Sigmoid colon (tissue), 7 donors: ENCODE results near the gene ATG13. TPM values are rescaled to one million over a fixed set of nuclear protein-coding genes. Genes with fewer than 3 reads are reported as not detected.
A peak's percentile ranks its signal among the peaks of the same experiment; 100 is the strongest.
"Not testable (repeated sequence)": the region's sequence is repeated elsewhere in the genome, so short reads cannot be mapped to it uniquely, and the experiment has no call there.

Experiments used
- DNase-seq: peaks from one replicate; pipeline ENCODE4 v3.0.0-alpha.2; 2019
- H3K27ac ChIP-seq, 4 donors: fragments of 200-600 bp; sonication (generic); one replicate each; pipeline ENCODE4 v1.5.1; 2016 to 2019; ENCODE audit warnings: mild to moderate bottlenecking in 1 of 4
- H3K27me3 ChIP-seq, 3 donors: fragments of 200-600 bp; sonication (generic); one replicate each; pipeline ENCODE4 v1.5.1; 2019; ENCODE audit warnings: mild to moderate bottlenecking in 1 of 3
- H3K36me3 ChIP-seq, 4 donors: fragments of 200-600 bp; sonication (generic); one replicate each; pipeline ENCODE4 v1.5.1; 2016 to 2019
- H3K4me1 ChIP-seq, 4 donors: fragments of 200-600 bp; sonication (generic); one replicate each; pipeline ENCODE4 v1.5.1; 2017 to 2019
- H3K4me3 ChIP-seq, 4 donors: fragments of 200-600 bp; sonication (generic); one replicate each; pipeline ENCODE4 v1.5.1; 2017 to 2019; ENCODE audit warnings: mild to moderate bottlenecking in 2 of 4, moderate library complexity in 1 of 4
- H3K9me3 ChIP-seq, 4 donors: fragments of 200-600 bp in 3 of 4; sonication (generic) in 3 of 4; one replicate each; pipeline versions ENCODE4 v1.5.1 to v1.6.1; 2013 to 2019
- EP300 ChIP-seq, 4 donors: sonication (generic); formaldehyde crosslinking; IDR thresholded peaks; one replicate each; pipeline ENCODE4 v1.6.1; 2017; ENCODE audit warnings: antibody characterized with exemption in 4 of 4
- POLR2A ChIP-seq, 2 donors: fragments of 450-650 bp; IDR thresholded peaks; one replicate each; pipeline ENCODE4 v1.6.1; 2016; ENCODE audit warnings: antibody characterized with exemption in 2 of 2, mild to moderate bottlenecking in 2 of 2, moderate library complexity in 2 of 2
- POLR2AphosphoS5 ChIP-seq, 4 donors: sonication (generic); formaldehyde crosslinking; IDR thresholded peaks; one replicate each; pipeline ENCODE4 v1.6.1; 2017; ENCODE audit warnings: antibody characterized with exemption in 4 of 4
- WGBS, 2 donors: extraction: QIAGEN DNeasy Blood & Tissue Kit; methylation state at CpG; one replicate each; pipeline ENCODE4 v1.1.7; 2013; 5-methylcytosine and 5-hydroxymethylcytosine counted together
- intact Hi-C: fragments of 100-400 bp; cut with DNase I; formaldehyde crosslinking; loops from one replicate; pipeline ENCODE4 v1.15.1; 2023
- polyA plus RNA-seq, 3 donors: library from polyadenylated mRNA; stranded (reverse); fragments of 200-250 nt; gene quantifications; one replicate each; pipeline ENCODE4 v1.2.3, GENCODE V29; 2013
- total RNA-seq, 4 donors: library from RNA; depleted of rRNA; stranded (reverse); fragments of >200 nt; gene quantifications; one replicate each; pipeline ENCODE4 v1.1.0, GENCODE V29; 2016
- TF ChIP-seq, protein P1 (sequence below), 4 experiments: fragments of 450-650 bp in 3 of 4; fragments of 200-600 bp in 1 of 4; IDR thresholded peaks; one replicate each; pipeline ENCODE4 v1.5.1; 2016 to 2019; ENCODE audit warnings: antibody characterized with exemption in 4 of 4, mild to moderate bottlenecking in 3 of 4, moderate library complexity in 2 of 4
- donor health status: healthy with polysubstance abuse.
- donor health status: Bipolar disorder and iron deficiency.
- donor health status: healthy.

ATG13 gene
- total and polyA plus RNA-seq, 7 donors, result 27.6 to 96.4 (median 48.5) TPM

GRCh38 chr11:46700241-46701077 is 83.1 kb downstream of the ATG13 start, which contains the start of the genes ARHGAP1 and ZNF408:
ARHGAP1 (minus strand) TSS chr11:46700619; CDS start chr11:46696107, 4,512 bp downstream.
ZNF408 (plus strand) TSS chr11:46701031; CDS start chr11:46701048, 17 bp downstream.
- intact Hi-C loops, result no loop called here
- Histone ChIP-seq H3K9me3 (no peaks in the 10 kb centered on the region), H3K4me3 (peak within 1 kb of the TSS; percentile 88 to 94 (median 92)), H3K4me1 (peaks cover 2 to 65% (median 60%) of the 10 kb centered on the region in 4 donors), H3K36me3 (peaks cover 22 to 41% (median 31%) of the 10 kb centered on the region in 4 donors), H3K27ac (peak within 1 kb of the TSS; percentile 89 to 96 (median 90)), H3K27me3 (no peaks in the 10 kb centered on the region)
- DNase-seq, result peak; percentile 99
- TF ChIP-seq POLR2AphosphoS5 (IDR thresholded peaks at IDR 0.05), result peak; percentile 67 to 92 (median 88)
- TF ChIP-seq POLR2A (IDR thresholded peaks at IDR 0.05), result peak; percentile 70 to 87
- TF ChIP-seq EP300 (IDR thresholded peaks at IDR 0.05), result no peak
- WGBS, 2 donors, result 1% methylated on average over 44 of the region's 44 CpGs

DNA sequence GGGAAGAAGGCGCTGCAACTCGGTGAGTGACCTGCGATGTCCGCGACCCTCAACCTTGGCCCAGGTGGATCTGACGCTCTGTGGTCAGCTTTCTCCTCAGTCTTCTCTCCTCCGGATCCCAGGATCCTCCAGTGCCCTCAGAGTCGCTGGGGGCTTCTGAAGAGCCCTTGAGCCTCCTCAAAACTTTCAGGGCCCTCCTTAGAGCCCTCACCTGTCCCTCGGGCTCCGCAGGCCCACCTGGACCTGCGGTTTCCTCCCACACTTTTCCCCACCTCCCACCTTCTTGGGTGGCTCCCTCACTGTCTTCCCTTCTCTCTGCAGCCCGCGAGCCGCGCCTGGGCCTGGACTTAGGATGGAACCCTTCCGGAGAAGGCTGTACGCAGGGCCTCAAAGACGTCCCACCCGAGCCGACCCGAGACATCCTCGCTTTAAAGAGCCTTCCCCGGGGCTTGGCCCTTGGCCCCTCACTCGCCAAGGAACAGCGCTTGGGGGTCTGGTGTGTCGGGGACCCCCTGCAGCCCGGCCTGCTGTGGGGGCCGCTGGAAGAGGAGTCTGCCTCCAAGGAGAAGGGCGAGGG is 83.8 kb downstream of the ATG13 start:
- H3K4me1 ChIP-seq, result peaks cover 2 to 58% (median 54%) of the 10 kb centered on the region in 4 donors
- peak overlapping the region; percentile 88 to 94 (median 92) for H3K4me3 ChIP-seq
- WGBS, 2 donors, result 1 to 2% methylated on average over 29 of the region's 29 CpGs
- peaks cover 28 to 43% (median 31%) of the 10 kb centered on the region in 4 donors for H3K36me3 ChIP-seq
- intact Hi-C loops, result no loop called here
- no peaks in the 10 kb centered on the region for H3K9me3 ChIP-seq
- TF ChIP-seq EP300 (IDR thresholded peaks at IDR 0.05) (no peak), POLR2AphosphoS5 (IDR thresholded peaks at IDR 0.05) (no peak), POLR2A (IDR thresholded peaks at IDR 0.05) (no peak)
- TF ChIP-seq, protein P1, sequence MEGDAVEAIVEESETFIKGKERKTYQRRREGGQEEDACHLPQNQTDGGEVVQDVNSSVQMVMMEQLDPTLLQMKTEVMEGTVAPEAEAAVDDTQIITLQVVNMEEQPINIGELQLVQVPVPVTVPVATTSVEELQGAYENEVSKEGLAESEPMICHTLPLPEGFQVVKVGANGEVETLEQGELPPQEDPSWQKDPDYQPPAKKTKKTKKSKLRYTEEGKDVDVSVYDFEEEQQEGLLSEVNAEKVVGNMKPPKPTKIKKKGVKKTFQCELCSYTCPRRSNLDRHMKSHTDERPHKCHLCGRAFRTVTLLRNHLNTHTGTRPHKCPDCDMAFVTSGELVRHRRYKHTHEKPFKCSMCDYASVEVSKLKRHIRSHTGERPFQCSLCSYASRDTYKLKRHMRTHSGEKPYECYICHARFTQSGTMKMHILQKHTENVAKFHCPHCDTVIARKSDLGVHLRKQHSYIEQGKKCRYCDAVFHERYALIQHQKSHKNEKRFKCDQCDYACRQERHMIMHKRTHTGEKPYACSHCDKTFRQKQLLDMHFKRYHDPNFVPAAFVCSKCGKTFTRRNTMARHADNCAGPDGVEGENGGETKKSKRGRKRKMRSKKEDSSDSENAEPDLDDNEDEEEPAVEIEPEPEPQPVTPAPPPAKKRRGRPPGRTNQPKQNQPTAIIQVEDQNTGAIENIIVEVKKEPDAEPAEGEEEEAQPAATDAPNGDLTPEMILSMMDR (IDR thresholded peaks at IDR 0.05), result no peak
- DNase-seq, result no peak
- H3K27ac ChIP-seq, result peak overlapping the region; percentile 89 to 96 (median 90)
- H3K27me3 ChIP-seq, result no peaks in the 10 kb centered on the region

DNA sequence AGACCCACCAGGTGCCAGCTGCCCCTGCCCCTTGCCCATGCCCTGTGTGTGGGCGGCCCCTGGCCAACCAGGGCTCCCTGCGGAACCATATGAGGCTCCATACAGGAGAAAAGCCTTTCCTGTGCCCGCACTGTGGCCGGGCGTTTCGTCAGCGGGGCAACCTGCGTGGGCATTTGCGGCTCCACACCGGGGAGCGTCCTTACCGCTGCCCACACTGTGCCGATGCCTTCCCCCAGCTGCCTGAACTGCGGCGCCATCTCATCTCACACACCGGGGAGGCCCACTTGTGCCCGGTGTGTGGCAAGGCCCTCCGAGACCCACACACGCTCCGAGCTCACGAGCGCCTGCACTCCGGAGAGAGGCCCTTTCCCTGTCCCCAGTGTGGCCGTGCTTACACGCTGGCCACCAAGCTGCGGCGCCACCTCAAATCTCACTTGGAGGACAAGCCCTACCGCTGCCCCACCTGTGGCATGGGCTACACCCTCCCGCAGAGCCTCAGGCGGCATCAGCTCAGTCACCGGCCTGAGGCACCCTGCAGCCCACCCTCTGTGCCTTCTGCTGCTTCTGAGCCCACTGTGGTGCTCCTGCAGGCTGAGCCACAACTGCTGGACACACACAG is 87.8 kb downstream of the ATG13 start:
- Histone ChIP-seq H3K4me3 (no peak overlapping the region), H3K9me3 (no peaks in the 10 kb centered on the region), H3K36me3 (peaks cover 28 to 64% (median 36%) of the 10 kb centered on the region in 4 donors), H3K4me1 (peaks cover 2 to 20% (median 16%) of the 10 kb centered on the region in 4 donors), H3K27me3 (no peaks in the 10 kb centered on the region), H3K27ac (no peak overlapping the region)
- DNase-seq, result no peak
- intact Hi-C loops, result no loop called here
- TF ChIP-seq POLR2AphosphoS5 (IDR thresholded peaks at IDR 0.05) (no peak), EP300 (IDR thresholded peaks at IDR 0.05) (no peak), POLR2A (IDR thresholded peaks at IDR 0.05) (no peak)
- TF ChIP-seq, protein P1 (IDR thresholded peaks at IDR 0.05), result no peak
- WGBS, 2 donors, result 97 to 98% methylated on average over 31 of the region's 31 CpGs

DNA sequence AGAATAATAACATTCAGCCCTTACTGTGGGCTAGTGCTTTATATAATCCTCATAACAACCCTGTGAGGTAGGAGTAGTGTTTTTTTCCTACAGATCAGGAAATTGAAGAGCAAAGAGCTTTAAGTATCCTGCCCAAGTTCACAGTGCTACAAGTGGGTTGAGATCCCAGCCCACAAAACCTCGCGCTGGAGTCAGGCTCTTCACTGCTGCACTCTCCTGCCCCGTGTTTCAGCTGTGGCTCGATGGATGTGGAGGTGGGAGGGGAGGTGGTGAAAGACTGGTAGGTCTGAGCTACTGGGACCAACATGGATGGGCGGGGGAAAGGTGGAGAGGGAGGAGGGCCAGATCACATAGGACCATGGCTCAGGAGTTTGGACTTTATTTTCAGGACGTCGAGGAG is 89.5 kb downstream of the ATG13 start:
- 92 to 93% methylated on average over 7 of the region's 7 CpGs for WGBS, 2 donors
- TF ChIP-seq, protein P1 (IDR thresholded peaks at IDR 0.05), result no peak
- TF ChIP-seq POLR2A (IDR thresholded peaks at IDR 0.05), result no peak
- TF ChIP-seq EP300 (IDR thresholded peaks at IDR 0.05), result no peak
- no peak for TF ChIP-seq POLR2AphosphoS5 (IDR thresholded peaks at IDR 0.05)
- no peak for DNase-seq
- Histone ChIP-seq H3K4me1 (peaks cover 0 to 22% (median 10%) of the 10 kb centered on the region in 4 donors), H3K9me3 (no peaks in the 10 kb centered on the region), H3K4me3 (no peak overlapping the region), H3K27me3 (no peaks in the 10 kb centered on the region), H3K36me3 (peaks cover 28 to 64% (median 36%) of the 10 kb centered on the region in 4 donors), H3K27ac (no peak overlapping the region)
- intact Hi-C loops, result no loop called here

GRCh38 chr11:46709351-46709750 is 92.0 kb downstream of the ATG13 start:
- H3K27ac ChIP-seq, H3K27me3 ChIP-seq, DNase-seq, intact Hi-C loops, H3K9me3 ChIP-seq, H3K4me3 ChIP-seq: not testable (repeated sequence)
- Histone ChIP-seq H3K4me1 (peaks cover 0 to 11% (median 0%) of the 10 kb centered on the region in 4 donors), H3K36me3 (peaks cover 15 to 40% (median 23%) of the 10 kb centered on the region in 4 donors)
- 91 to 94% methylated on average over 9 of the region's 9 CpGs for WGBS, 2 donors
